Calu3 (cell line): ENCODE results near the gene RAMP3. TPM values are rescaled to one million over a fixed set of nuclear protein-coding genes. Genes with fewer than 3 reads are reported as not detected.

Experiments
- BruUV-seq: library from RNA; stranded (reverse); fragments of 400-500 nt; replicated peaks from 2 replicates; lab custom pipeline; 2021; lab: Mats Ljungman, UMichigan
- CTCF ChIA-PET: fragments of 300-600 bp; sonication (Branson Sonifier 250); formaldehyde crosslinking; loops from one replicate; lab custom pipeline; 2022; ENCODE audit warnings: antibody characterized with exemption; lab: Charles Lee
- DNase-seq: peaks from one replicate; pipeline ENCODE4 v3.0.0; 2022
- H3K27ac Mint-ChIP-seq: one replicate; pipeline ENCODE4 v1.8.0; 2022; ENCODE audit warnings: mixed read lengths; ENCODE audit not compliant: unreplicated experiment
- H3K27me3 Mint-ChIP-seq: one replicate; pipeline ENCODE4 v1.8.0; 2022; ENCODE audit warnings: mixed read lengths; ENCODE audit not compliant: unreplicated experiment
- H3K36me3 Mint-ChIP-seq: one replicate; pipeline ENCODE4 v1.8.0; 2022; ENCODE audit warnings: mild to moderate bottlenecking, moderate library complexity, mixed read lengths; ENCODE audit not compliant: insufficient read depth, unreplicated experiment
- H3K4me1 Mint-ChIP-seq: one replicate; pipeline ENCODE4 v1.8.0; 2022; ENCODE audit warnings: mild to moderate bottlenecking, low read depth, mixed read lengths; ENCODE audit not compliant: unreplicated experiment
- H3K4me3 Mint-ChIP-seq: one replicate; pipeline ENCODE4 v1.8.0; 2022; ENCODE audit warnings: mild to moderate bottlenecking, low read depth, moderate library complexity, mixed read lengths; ENCODE audit not compliant: unreplicated experiment
- H3K9me3 Mint-ChIP-seq: one replicate; pipeline ENCODE4 v1.8.0; 2022; ENCODE audit warnings: low read depth, mixed read lengths; ENCODE audit not compliant: unreplicated experiment
- intact Hi-C: fragments of 100-400 bp; cut with micrococcal nuclease; formaldehyde crosslinking; loops from one replicate; pipeline ENCODE4 v1.10.0; 2022; ENCODE audit not compliant: unreplicated experiment
- total RNA-seq: library from RNA; stranded (reverse); gene quantifications from 2 replicates; pipeline ENCODE4 v1.2.3, GENCODE V29; 2022
- TF ChIP-seq, protein P1 (sequence below): fragments of 200-600 bp; IDR thresholded peaks from one replicate; pipeline ENCODE4 v1.8.0; 2022; ENCODE audit warnings: antibody characterized with exemption; ENCODE audit not compliant: unreplicated experiment

Gene RAMP3
- total RNA-seq, 1 experiment from 2014 or later, result not detected

DNA sequence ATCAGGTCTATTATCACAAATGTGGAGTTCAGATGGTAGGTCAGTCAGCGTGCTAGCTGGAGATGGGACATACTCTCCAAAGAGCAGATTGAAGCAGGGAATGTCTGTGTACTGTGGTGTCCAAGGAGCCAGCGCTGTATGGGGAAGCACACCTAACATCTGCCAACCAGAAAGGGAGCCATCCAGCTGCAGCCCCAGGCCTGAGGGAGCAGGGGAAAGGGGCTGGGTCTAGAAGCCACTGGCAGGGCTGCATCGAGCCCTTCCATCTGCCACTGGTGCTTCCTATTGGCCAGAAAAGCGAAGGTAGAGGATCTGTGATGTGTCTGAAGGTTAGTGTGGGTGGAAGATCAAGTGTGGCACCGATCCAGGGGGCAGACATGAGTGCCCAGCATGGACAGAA lies 8.0 kb upstream of the RAMP3 start:
- TF ChIP-seq, protein P1, sequence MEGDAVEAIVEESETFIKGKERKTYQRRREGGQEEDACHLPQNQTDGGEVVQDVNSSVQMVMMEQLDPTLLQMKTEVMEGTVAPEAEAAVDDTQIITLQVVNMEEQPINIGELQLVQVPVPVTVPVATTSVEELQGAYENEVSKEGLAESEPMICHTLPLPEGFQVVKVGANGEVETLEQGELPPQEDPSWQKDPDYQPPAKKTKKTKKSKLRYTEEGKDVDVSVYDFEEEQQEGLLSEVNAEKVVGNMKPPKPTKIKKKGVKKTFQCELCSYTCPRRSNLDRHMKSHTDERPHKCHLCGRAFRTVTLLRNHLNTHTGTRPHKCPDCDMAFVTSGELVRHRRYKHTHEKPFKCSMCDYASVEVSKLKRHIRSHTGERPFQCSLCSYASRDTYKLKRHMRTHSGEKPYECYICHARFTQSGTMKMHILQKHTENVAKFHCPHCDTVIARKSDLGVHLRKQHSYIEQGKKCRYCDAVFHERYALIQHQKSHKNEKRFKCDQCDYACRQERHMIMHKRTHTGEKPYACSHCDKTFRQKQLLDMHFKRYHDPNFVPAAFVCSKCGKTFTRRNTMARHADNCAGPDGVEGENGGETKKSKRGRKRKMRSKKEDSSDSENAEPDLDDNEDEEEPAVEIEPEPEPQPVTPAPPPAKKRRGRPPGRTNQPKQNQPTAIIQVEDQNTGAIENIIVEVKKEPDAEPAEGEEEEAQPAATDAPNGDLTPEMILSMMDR, result no peak
- intact Hi-C loops, result loop anchor here (10.0 kb wide), 1 partner anchor 425 kb away; the partner anchor contains the start of gene ADCY1
- Mint-ChIP-seq H3K4me1 (no peaks in the 10 kb centered on the region), H3K4me3 (no peak overlapping the region), H3K9me3 (no peaks in the 10 kb centered on the region), H3K27ac (no peak overlapping the region), H3K27me3 (peaks cover 70% of the 10 kb centered on the region), H3K36me3 (no peaks in the 10 kb centered on the region)
- DNase-seq, result no peak
- CTCF ChIA-PET, result no interaction called here
- BruUV-seq, result no TSS peak

DNA sequence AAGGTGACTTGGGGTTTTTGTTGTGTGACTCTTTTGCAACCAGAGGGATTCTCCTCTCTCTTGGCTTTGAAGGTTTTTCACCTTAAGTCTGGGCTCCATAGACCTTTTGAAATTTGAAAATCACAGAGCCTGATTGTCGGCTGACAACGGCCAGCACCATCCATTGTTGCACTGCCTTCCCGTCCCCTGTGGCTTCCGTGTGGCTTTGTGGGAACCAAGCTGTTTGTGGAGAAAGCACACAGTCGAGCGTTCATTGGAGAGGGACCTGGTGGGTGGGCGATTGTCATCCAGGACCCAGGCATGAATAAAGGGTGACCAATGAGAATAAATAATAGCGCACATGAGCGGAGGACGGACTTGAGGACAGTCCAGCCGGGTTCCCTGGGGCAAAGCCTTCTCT lies 7.4 kb upstream of the RAMP3 start:
- Mint-ChIP-seq H3K27ac (no peak overlapping the region), H3K4me3 (no peak overlapping the region), H3K27me3 (peaks cover 64% of the 10 kb centered on the region), H3K9me3 (no peaks in the 10 kb centered on the region), H3K4me1 (no peaks in the 10 kb centered on the region), H3K36me3 (no peaks in the 10 kb centered on the region)
- intact Hi-C loops, result loop anchor here (10.0 kb wide), 1 partner anchor 425 kb away; the partner anchor contains the start of gene ADCY1
- CTCF ChIA-PET, result no interaction called here
- no peak for DNase-seq
- TF ChIP-seq, protein P1, result no peak
- BruUV-seq, result no TSS peak

DNA sequence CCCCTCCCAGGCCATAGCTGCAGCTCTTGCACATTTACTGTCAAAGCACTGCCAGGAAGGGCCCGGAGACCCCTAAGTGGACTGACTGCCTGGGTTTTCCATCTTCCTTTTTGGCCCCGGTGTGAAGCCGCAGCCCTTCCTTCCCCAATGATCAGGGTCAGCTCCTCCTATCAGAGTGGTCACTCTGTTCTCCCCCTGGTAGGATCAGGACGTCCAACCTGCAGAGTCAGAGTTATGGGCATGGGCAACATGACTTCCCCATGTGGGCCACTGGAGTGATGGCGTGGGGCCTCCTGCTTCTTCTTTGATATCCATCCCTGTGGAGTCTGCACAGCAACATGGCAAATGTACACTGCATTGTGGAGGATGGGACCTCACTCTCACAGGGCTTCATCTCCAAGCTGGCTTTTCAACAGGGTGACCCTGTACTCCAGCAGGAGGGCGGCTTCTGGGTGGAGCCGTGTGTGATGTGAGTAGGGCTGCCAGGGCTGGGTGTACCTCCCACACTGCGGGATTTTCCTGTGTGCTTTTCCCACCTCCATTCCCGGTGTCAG lies 6.4 kb upstream of the RAMP3 start:
- DNase-seq, result no peak
- intact Hi-C loops, result loop anchor here (10.0 kb wide), 1 partner anchor 424 kb away; the partner anchor contains the start of gene ADCY1
- no peak overlapping the region for H3K4me3 Mint-ChIP-seq
- H3K9me3 Mint-ChIP-seq, result no peaks in the 10 kb centered on the region
- H3K27ac Mint-ChIP-seq, result no peak overlapping the region
- CTCF ChIA-PET, result no interaction called here
- H3K4me1 Mint-ChIP-seq, result no peaks in the 10 kb centered on the region
- peaks cover 62% of the 10 kb centered on the region for H3K27me3 Mint-ChIP-seq
- no TSS peak for BruUV-seq
- H3K36me3 Mint-ChIP-seq, result no peaks in the 10 kb centered on the region
- TF ChIP-seq, protein P1, result no peak

DNA sequence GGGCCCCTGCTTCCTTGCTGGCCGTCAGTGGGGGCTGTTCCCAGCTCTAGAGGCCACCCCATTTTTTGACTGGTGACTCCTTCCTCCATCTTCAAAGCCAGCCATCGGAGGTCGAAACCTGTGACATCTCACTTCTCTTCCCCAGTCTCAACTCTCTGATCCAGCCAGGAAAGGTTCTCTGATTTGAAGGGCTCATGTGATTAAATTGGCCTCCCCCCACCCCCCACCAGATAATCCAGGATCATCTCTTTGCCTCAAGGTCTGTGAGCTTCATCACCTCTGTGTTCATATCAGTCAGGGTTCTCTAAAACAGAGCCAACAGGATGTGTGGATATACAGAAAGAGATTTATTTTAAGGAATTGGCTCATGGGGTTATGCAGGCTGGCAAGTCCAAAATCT lies 5.6 kb upstream of the RAMP3 start:
- Mint-ChIP-seq H3K4me1 (no peaks in the 10 kb centered on the region), H3K9me3 (no peaks in the 10 kb centered on the region), H3K4me3 (no peak overlapping the region), H3K27me3 (peaks cover 70% of the 10 kb centered on the region), H3K27ac (no peak overlapping the region), H3K36me3 (no peaks in the 10 kb centered on the region)
- CTCF ChIA-PET, result interaction anchor here (0.6 kb wide), 1 partner anchor 409 kb away, joined by 4 read pairs; no protein-coding TSS in a partner anchor
- intact Hi-C loops, result loop anchor here (10.0 kb wide), 1 partner anchor 423 kb away; the partner anchor contains the start of gene ADCY1
- TF ChIP-seq, protein P1, result no peak
- no TSS peak for BruUV-seq
- no peak for DNase-seq
